Mesenchymal stem cell (in vitro differentiated cells and primary cell): ENCODE data around the gene SAFB.

Experiments used
- DNase-seq: peaks from one replicate; pipeline ENCODE4 v3.0.0-alpha.2; 2013
- H2AFZ ChIP-seq: one replicate; pipeline ENCODE4 v1.6.1; 2013; ENCODE audit warnings: low read depth, mild to moderate bottlenecking, control low read depth, inconsistent platforms, low read length, moderate library complexity
- H2AK5ac ChIP-seq: 2 replicates; pipeline ENCODE4 v1.6.1; 2013; ENCODE audit warnings: low read length, moderate library complexity, mild to moderate bottlenecking, inconsistent platforms; ENCODE audit not compliant: severe bottlenecking
- H2BK120ac ChIP-seq: one replicate; pipeline ENCODE4 v1.6.1; 2013; ENCODE audit warnings: low read depth, mild to moderate bottlenecking, inconsistent platforms, low read length, moderate library complexity
- H2BK12ac ChIP-seq, 2 experiments: one replicate each; pipeline ENCODE4 v1.6.1; 2013; ENCODE audit warnings: inconsistent platforms in 2 of 2, low read length in 2 of 2, mild to moderate bottlenecking in 2 of 2, moderate library complexity in 2 of 2, control low read depth in 1 of 2
- H2BK15ac ChIP-seq: one replicate; pipeline ENCODE4 v1.6.1; 2013; ENCODE audit warnings: mild to moderate bottlenecking, low read depth, inconsistent platforms; ENCODE audit not compliant: poor library complexity, severe bottlenecking
- H2BK5ac ChIP-seq: 2 replicates; pipeline ENCODE4 v1.6.1; 2013; ENCODE audit warnings: low read depth, mild to moderate bottlenecking, low read length, control low read depth, inconsistent platforms; ENCODE audit not compliant: poor library complexity, severe bottlenecking
- H3K14ac ChIP-seq, 2 experiments: one replicate each; pipeline ENCODE4 v1.6.1; 2013; ENCODE audit warnings: inconsistent platforms in 2 of 2, low read length in 2 of 2, control low read depth in 1 of 2, mild to moderate bottlenecking in 1 of 2, moderate library complexity in 1 of 2
- H3K18ac ChIP-seq, 2 experiments: one replicate each; pipeline ENCODE4 v1.6.1; 2013; ENCODE audit warnings: inconsistent platforms in 2 of 2, low read length in 2 of 2, control low read depth in 1 of 2, low read depth in 1 of 2, mild to moderate bottlenecking in 1 of 2
- H3K23ac ChIP-seq, 2 experiments: one replicate each; pipeline ENCODE4 v1.6.1; 2013; ENCODE audit warnings: inconsistent platforms in 2 of 2, low read length in 2 of 2, mild to moderate bottlenecking in 2 of 2, moderate library complexity in 2 of 2, control low read depth in 1 of 2
- H3K27ac ChIP-seq: 2 replicates; pipeline ENCODE4 v1.5.1; 2013; ENCODE audit warnings: mild to moderate bottlenecking, moderate library complexity, low read length, control low read depth, inconsistent platforms; ENCODE audit not compliant: poor library complexity, severe bottlenecking
- H3K27me3 ChIP-seq, 2 experiments: 2 replicates each; pipeline versions ENCODE4 v1.6.1 to v1.7.0; 2013; ENCODE audit warnings: low read length in 2 of 2, mild to moderate bottlenecking in 2 of 2, moderate library complexity in 2 of 2, control low read depth in 1 of 2, inconsistent platforms in 1 of 2; ENCODE audit not compliant: control insufficient read depth in 1 of 2, insufficient read depth in 1 of 2
- H3K36me3 ChIP-seq, 2 experiments: 2 replicates each; pipeline versions ENCODE4 v1.6.1 to v1.7.0; 2013; ENCODE audit warnings: low read length in 2 of 2, control low read depth in 1 of 2, inconsistent platforms in 1 of 2, low read depth in 1 of 2, mild to moderate bottlenecking in 1 of 2; ENCODE audit not compliant: insufficient read depth in 2 of 2, control insufficient read depth in 1 of 2
- H3K4ac ChIP-seq, 2 experiments: one replicate each; pipeline ENCODE4 v1.6.1; 2013; ENCODE audit warnings: inconsistent platforms in 2 of 2, low read length in 2 of 2, mild to moderate bottlenecking in 2 of 2, moderate library complexity in 2 of 2, control low read depth in 1 of 2, low read depth in 1 of 2
- H3K4me1 ChIP-seq: 2 replicates; pipeline ENCODE4 v1.6.1; 2013; ENCODE audit warnings: low read depth, low read length, control low read depth; ENCODE audit not compliant: control insufficient read depth, insufficient read depth
- H3K4me2 ChIP-seq: 2 replicates; pipeline ENCODE4 v1.6.1; 2013; ENCODE audit warnings: low read length, mild to moderate bottlenecking, inconsistent platforms; ENCODE audit not compliant: poor library complexity, severe bottlenecking
- H3K4me3 ChIP-seq, 2 experiments: 2 replicates each; pipeline versions ENCODE4 v1.5.1 to v1.7.0; 2013; ENCODE audit warnings: low read length in 2 of 2, mild to moderate bottlenecking in 2 of 2, control low read depth in 1 of 2, low read depth in 1 of 2; ENCODE audit not compliant: insufficient read depth in 1 of 2
- H3K79me1 ChIP-seq: replicated peaks from 2 replicates; pipeline ENCODE4 v1.6.1; 2013; ENCODE audit warnings: mild to moderate bottlenecking, control low read depth, low read length, inconsistent platforms; ENCODE audit not compliant: poor library complexity, severe bottlenecking
- H3K9ac ChIP-seq: 2 replicates; pipeline ENCODE4 v1.7.0; 2013; ENCODE audit warnings: mild to moderate bottlenecking, low read length, moderate library complexity
- H3K9me3 ChIP-seq: 2 replicates; pipeline ENCODE4 v1.7.0; 2013; ENCODE audit warnings: mild to moderate bottlenecking, low read length; ENCODE audit not compliant: control insufficient read depth
- H4K8ac ChIP-seq: one replicate; pipeline ENCODE4 v1.6.1; 2013; ENCODE audit warnings: inconsistent platforms, mild to moderate bottlenecking, low read length, moderate library complexity
- H4K91ac ChIP-seq: one replicate; pipeline ENCODE4 v1.6.1; 2013; ENCODE audit warnings: mild to moderate bottlenecking, low read length, inconsistent platforms
- WGBS: methylation state at CpG from one replicate; pipeline ENCODE4 v1.1.7; 2013; ENCODE audit warnings: mixed read lengths; 5-methylcytosine and 5-hydroxymethylcytosine counted together

The SAFB gene

DNA sequence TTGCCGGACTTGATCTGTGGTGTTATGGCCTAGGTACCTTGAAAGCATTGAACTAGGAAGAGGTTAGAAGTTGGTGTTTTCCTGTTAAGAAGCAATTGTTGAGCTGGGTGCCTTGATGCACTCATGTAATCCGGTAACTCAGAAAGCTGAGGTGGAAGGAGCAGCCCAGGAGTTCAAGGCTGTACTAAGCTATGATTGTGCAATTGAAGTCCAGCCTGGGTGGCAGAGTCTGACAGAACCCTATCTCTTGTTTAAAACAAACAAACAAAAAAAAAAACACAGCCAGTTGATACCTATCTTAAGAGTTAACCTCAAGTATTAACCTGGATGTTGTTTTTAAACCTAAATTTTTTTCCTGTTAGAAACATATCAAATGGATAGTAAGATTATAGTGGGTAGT, 19.3 kb downstream of the SAFB start:
- no peaks in the 10 kb centered on the region for H3K9me3 ChIP-seq
- H3K4ac ChIP-seq: no peak overlapping the region
- H2AK5ac ChIP-seq: no peak overlapping the region
- H2BK12ac ChIP-seq: no peak overlapping the region
- no peak overlapping the region for H3K18ac ChIP-seq
- 100% methylated on average over 2 of the region's 2 CpGs for WGBS
- H4K8ac ChIP-seq: no peak overlapping the region
- H3K4me3 ChIP-seq: no peak overlapping the region
- peaks cover 29 to 65% of the 10 kb centered on the region in 2 experiments for H3K36me3 ChIP-seq
- H3K27ac ChIP-seq: no peak overlapping the region
- H3K14ac ChIP-seq: no peak overlapping the region
- H3K4me2 ChIP-seq: no peak overlapping the region
- no peak overlapping the region for H2BK5ac ChIP-seq
- H3K23ac ChIP-seq: no peak overlapping the region
- no peak overlapping the region for H3K9ac ChIP-seq
- H2AFZ ChIP-seq: no peak overlapping the region
- H2BK15ac ChIP-seq: no peak overlapping the region
- H3K4me1 ChIP-seq: peaks cover 3% of the 10 kb centered on the region
- no peak for DNase-seq
- H3K79me1 ChIP-seq: peaks cover 16% of the 10 kb centered on the region
- no peak overlapping the region for H2BK120ac ChIP-seq
- H4K91ac ChIP-seq: no peak overlapping the region
- H3K27me3 ChIP-seq: no peaks in the 10 kb centered on the region

DNA sequence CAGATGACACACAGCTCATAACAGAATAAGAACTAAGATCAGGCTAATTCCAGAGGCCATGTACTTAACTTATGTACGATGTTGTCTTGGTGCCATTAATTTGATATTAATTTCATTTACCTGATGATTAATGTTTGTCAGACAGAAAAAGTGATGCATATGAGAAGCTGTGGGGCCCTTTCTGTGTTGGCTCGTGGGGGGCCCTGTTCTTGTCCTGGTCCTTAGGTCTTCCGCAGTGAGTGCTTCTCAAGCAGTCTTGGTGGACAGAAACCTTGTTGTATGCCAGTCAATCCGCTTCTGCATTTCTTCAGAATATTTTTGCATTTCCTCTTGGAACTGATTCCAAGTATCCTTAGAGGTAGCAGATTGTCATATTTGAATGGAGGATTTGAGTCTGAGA, 20.2 kb downstream of the SAFB start:
- no peaks in the 10 kb centered on the region for H3K27me3 ChIP-seq
- no peak overlapping the region for H3K4me3 ChIP-seq
- H3K9ac ChIP-seq: no peak overlapping the region
- DNase-seq: no peak
- no peak overlapping the region for H3K4ac ChIP-seq
- H4K91ac ChIP-seq: no peak overlapping the region
- no peaks in the 10 kb centered on the region for H3K9me3 ChIP-seq
- no peak overlapping the region for H2BK5ac ChIP-seq
- H3K4me2 ChIP-seq: no peak overlapping the region
- H2AFZ ChIP-seq: no peak overlapping the region
- no peak overlapping the region for H3K23ac ChIP-seq
- no peak overlapping the region for H2BK120ac ChIP-seq
- no peak overlapping the region for H3K14ac ChIP-seq
- peaks cover 3% of the 10 kb centered on the region for H3K4me1 ChIP-seq
- no peak overlapping the region for H2AK5ac ChIP-seq
- no peak overlapping the region for H2BK15ac ChIP-seq
- H3K18ac ChIP-seq: no peak overlapping the region
- 100% methylated on average over 3 of the region's 4 CpGs for WGBS
- no peak overlapping the region for H2BK12ac ChIP-seq
- H3K79me1 ChIP-seq: peaks cover 22% of the 10 kb centered on the region
- H3K27ac ChIP-seq: no peak overlapping the region
- peaks cover 35 to 69% of the 10 kb centered on the region in 2 experiments for H3K36me3 ChIP-seq
- no peak overlapping the region for H4K8ac ChIP-seq

DNA sequence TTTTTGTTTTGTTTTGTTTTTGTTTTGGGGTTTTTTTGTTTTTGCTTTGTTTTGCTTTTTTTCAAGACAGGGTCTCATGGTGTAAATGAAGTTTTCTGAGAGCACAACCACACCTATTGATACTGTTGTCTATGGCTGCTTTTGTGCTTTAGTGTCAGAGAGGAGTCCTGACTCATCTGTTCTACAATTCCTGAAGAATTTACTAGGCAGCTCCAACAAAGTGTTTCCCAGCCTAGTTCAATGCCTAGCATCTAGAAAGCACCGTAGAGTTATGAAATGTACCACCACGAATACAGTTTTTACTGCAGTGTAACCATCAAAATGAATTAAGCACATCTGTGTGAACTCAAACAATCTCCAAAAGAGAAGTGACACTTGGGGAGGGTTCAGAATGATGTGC, 21.2 kb downstream of the SAFB start:
- Histone ChIP-seq H2AK5ac (no peak overlapping the region), H3K4me2 (no peak overlapping the region), H3K4ac (no peak overlapping the region), H3K36me3 (peaks cover 35 to 75% of the 10 kb centered on the region in 2 experiments), H3K27me3 (no peaks in the 10 kb centered on the region), H4K8ac (no peak overlapping the region), H2BK12ac (no peak overlapping the region), H2AFZ (no peak overlapping the region), H2BK5ac (no peak overlapping the region), H3K27ac (no peak overlapping the region), H2BK15ac (no peak overlapping the region), H3K9ac (no peak overlapping the region), H3K18ac (no peak overlapping the region), H3K4me1 (peaks cover 3% of the 10 kb centered on the region), H3K9me3 (no peaks in the 10 kb centered on the region), H3K23ac (no peak overlapping the region), H2BK120ac (no peak overlapping the region), H3K14ac (no peak overlapping the region), H3K79me1 (peaks cover 22% of the 10 kb centered on the region), H3K4me3 (no peak overlapping the region), H4K91ac (no peak overlapping the region)
- DNase-seq: no peak
- 94% methylated on average over 2 of the region's 2 CpGs for WGBS

DNA sequence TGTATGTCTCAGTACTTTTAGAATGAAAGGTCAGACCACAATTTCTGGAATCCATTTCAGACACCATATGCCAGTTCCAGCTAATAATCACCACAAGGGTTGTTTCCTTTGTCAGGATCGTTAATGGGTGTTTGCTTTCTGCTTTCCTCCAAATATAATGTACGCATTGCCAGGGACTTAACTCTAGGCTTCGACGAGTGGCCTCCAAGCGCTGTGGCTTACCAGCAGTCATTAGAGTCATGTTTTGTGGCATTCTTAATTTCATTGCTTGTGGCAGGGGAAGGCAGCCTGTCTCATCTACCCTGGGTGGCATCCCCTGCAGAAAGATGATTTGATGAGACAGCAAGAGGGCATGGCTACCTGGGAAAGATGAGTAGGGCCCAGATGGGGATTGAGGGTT, 22.5 kb downstream of the SAFB start:
- H3K4me1 ChIP-seq: peaks cover 3% of the 10 kb centered on the region
- H3K4me2 ChIP-seq: no peak overlapping the region
- no peak overlapping the region for H3K14ac ChIP-seq
- no peak overlapping the region for H3K4ac ChIP-seq
- H3K18ac ChIP-seq: no peak overlapping the region
- peaks cover 43 to 84% of the 10 kb centered on the region in 2 experiments for H3K36me3 ChIP-seq
- H4K8ac ChIP-seq: no peak overlapping the region
- H4K91ac ChIP-seq: no peak overlapping the region
- H3K27ac ChIP-seq: no peak overlapping the region
- no peaks in the 10 kb centered on the region for H3K9me3 ChIP-seq
- H3K27me3 ChIP-seq: no peaks in the 10 kb centered on the region
- H3K9ac ChIP-seq: no peak overlapping the region
- no peak overlapping the region for H2BK120ac ChIP-seq
- DNase-seq: no peak
- no peak overlapping the region for H3K23ac ChIP-seq
- no peak overlapping the region for H2BK15ac ChIP-seq
- no peak overlapping the region for H2AFZ ChIP-seq
- H3K79me1 ChIP-seq: peaks cover 28% of the 10 kb centered on the region
- H2AK5ac ChIP-seq: no peak overlapping the region
- H3K4me3 ChIP-seq: no peak overlapping the region
- 95% methylated on average over 5 of the region's 5 CpGs for WGBS
- H2BK12ac ChIP-seq: no peak overlapping the region
- H2BK5ac ChIP-seq: no peak overlapping the region
